ENCODE measurements around the gene MOBP. TPM values are rescaled to one million over a fixed set of nuclear protein-coding genes. Genes with fewer than 3 reads are reported as not detected.

MOBP gene
- total and polyA plus RNA-seq, 2 of the 8 experiments (the other 6 are each of a cell fraction or from before 2014, with no cell fraction given): 0.06 to 0.50 TPM

GRCh38 chr3:39435006-39435748 lies 32.3 kb upstream of the MOBP start:
- Histone ChIP-seq H2BK15ac (ENCODE audit: low read length) (no peak overlapping the region), H3K23ac (ENCODE audit: insufficient read length) (no peak overlapping the region), H3K4me1 (replicated peaks in 1 of 4; ENCODE audit: control insufficient read depth in 3 of 4, insufficient read depth in 4 of 4, low read length in 3 of 4) (no peaks in the 10 kb centered on the region), H3K79me2 (ENCODE audit: control insufficient read depth in 1 of 2, insufficient read depth in 2 of 2, low read length in 2 of 2) (no peaks in the 10 kb centered on the region), H3K79me1 (ENCODE audit: low read depth, low read length) (no peaks in the 10 kb centered on the region), H4K8ac (ENCODE audit: extremely low read depth, insufficient read depth, low read length) (no peak overlapping the region), H2BK5ac (ENCODE audit: low read depth, low read length) (no peak overlapping the region; the same call in 1 of the 2 replicates), H2BK20ac (ENCODE audit: low read length) (no peak overlapping the region), H4K20me1 (replicated peaks in 1 of 2; ENCODE audit: control insufficient read depth in 1 of 2, insufficient read depth in 2 of 2, low read length in 2 of 2) (no peaks in the 10 kb centered on the region), H3K4me3 (ENCODE audit: extremely low read depth in 1 of 4, insufficient read depth in 2 of 4, low read depth in 3 of 4, low read length in 4 of 4) (no peak overlapping the region), H3K27ac (ENCODE audit: low read depth, low read length) (no peak overlapping the region), H2AK5ac (ENCODE audit: low read depth, low read length) (no peak overlapping the region), H2BK120ac (replicated peaks; ENCODE audit: low read depth, low read length) (no peak overlapping the region), H3K9ac (replicated peaks in 1 of 4; ENCODE audit: extremely low read depth in 1 of 4, low read depth in 3 of 4, low read length in 3 of 4) (no peak overlapping the region), H3K14ac (ENCODE audit: insufficient read length) (no peak overlapping the region), H4K91ac (replicated peaks; ENCODE audit: insufficient read length, low read length) (no peak overlapping the region), H4K5ac (ENCODE audit: insufficient read length, low read depth, low read length) (no peak overlapping the region), H3K56ac (replicated peaks; ENCODE audit: insufficient read length, low read depth, low read length) (no peak overlapping the region), H2BK12ac (ENCODE audit: low read depth, low read length) (no peak overlapping the region), H2AFZ (ENCODE audit: low read length) (no peak overlapping the region), H3K27me3 (replicated peaks in 1 of 4; ENCODE audit: control insufficient read depth in 3 of 4, extremely low read depth in 1 of 4, insufficient read depth in 3 of 4, low read length in 3 of 4) (no peaks in the 10 kb centered on the region), H3K18ac (ENCODE audit: extremely low read depth, low read length) (no peak overlapping the region), H3K4me2 (ENCODE audit: insufficient read depth in 1 of 2, low read depth in 2 of 2, low read length in 2 of 2) (no peak overlapping the region), H3K9me3 (ENCODE audit: insufficient read depth in 2 of 2, low read depth in 1 of 2, low read length in 1 of 2) (no peaks in the 10 kb centered on the region), H3K23me2 (ENCODE audit: low read depth, low read length) (no peaks in the 10 kb centered on the region), H3K4ac (replicated peaks; ENCODE audit: insufficient read length, low read depth, low read length) (no peak overlapping the region), H3K36me3 (ENCODE audit: control insufficient read depth in 2 of 4, insufficient read depth in 4 of 4, low read length in 3 of 4) (no peaks in the 10 kb centered on the region)
- DNase-seq (ENCODE audit: low read depth in 1 of 2, low spot score in 2 of 2) (no peak), FAIRE-seq (no peak)
- POLR2A ChIA-PET (ENCODE audit: partially characterized antibody): interaction anchor here (3.4 to 13.1 kb wide), 2 partner anchors 21 to 27 kb away, joined by 25 to 141 read pairs; partner anchors contain the start of gene RPSA
- WGBS, 2 experiments (ENCODE audit: extremely low coverage in 1 of 2, insufficient coverage in 1 of 2, insufficient read length in 1 of 2, insufficient replicate concordance in 2 of 2, low coverage in 1 of 2, low lambda C conversion rate in 2 of 2, missing lambda C conversion rate in 1 of 2): 63% methylated on average over 1 of the region's 1 CpG; no CpG with 5 or more reads in 1 of the 2 experiments
- CTCF ChIA-PET (ENCODE audit: partially characterized antibody): interaction anchor here (1.6 to 8.1 kb wide), 4 partner anchors 8 to 63 kb away, joined by 4 to 36 read pairs (median 8); no protein-coding TSS in a partner anchor
- no peak for TF ChIP-seq MAX (IDR thresholded peaks at IDR 0.05)
- no peak for TF ChIP-seq JUN (IDR thresholded peaks at IDR 0.05; ENCODE audit: low read depth, low read length)
- TF ChIP-seq TBP (IDR thresholded peaks at IDR 0.05; ENCODE audit: low read depth, low read length): no peak
- TF ChIP-seq POU5F1 (IDR thresholded peaks at IDR 0.05; ENCODE audit: low read depth, low read length): no peak
- no peak for TF ChIP-seq EP300 (IDR thresholded peaks at IDR 0.05; ENCODE audit: borderline replicate concordance in 1 of 2, low read depth in 2 of 2, low read length in 2 of 2)
- no peak for TF ChIP-seq EZH2 (IDR thresholded peaks at IDR 0.05; ENCODE audit: low read depth, low read length, severe bottlenecking)
- no peak for TF ChIP-seq JUND (IDR thresholded peaks at IDR 0.05; ENCODE audit: low read length)
- no peak for TF ChIP-seq NRF1 (IDR thresholded peaks at IDR 0.05; ENCODE audit: low read depth, low read length)
- no peak for TF ChIP-seq KDM1A (IDR thresholded peaks at IDR 0.05; ENCODE audit: borderline replicate concordance, low read length)
- no peak for TF ChIP-seq CHD2 (IDR thresholded peaks at IDR 0.05; ENCODE audit: low read length)
- TF ChIP-seq CBX5 (IDR thresholded peaks at IDR 0.05; ENCODE audit: low read depth, low read length): no peak

Data from H1 (cell line).